ENCODE measurements around the gene TNS3. TPM values are rescaled to one million over a fixed set of nuclear protein-coding genes. Genes with fewer than 3 reads are reported as not detected.
"Not testable (repeated sequence)": the region's sequence is repeated elsewhere in the genome, so short reads cannot be mapped to it uniquely, and the experiment has no call there.

TNS3 gene
- total RNA-seq, 1 experiment from 2014 or later, result 38.2 TPM

- peak; percentile 97 for DNase-seq (ENCODE audit: low read depth)
Measured at GRCh38 chr7:47474937-47475879, 106.7 kb downstream of the TNS3 start.

DNA sequence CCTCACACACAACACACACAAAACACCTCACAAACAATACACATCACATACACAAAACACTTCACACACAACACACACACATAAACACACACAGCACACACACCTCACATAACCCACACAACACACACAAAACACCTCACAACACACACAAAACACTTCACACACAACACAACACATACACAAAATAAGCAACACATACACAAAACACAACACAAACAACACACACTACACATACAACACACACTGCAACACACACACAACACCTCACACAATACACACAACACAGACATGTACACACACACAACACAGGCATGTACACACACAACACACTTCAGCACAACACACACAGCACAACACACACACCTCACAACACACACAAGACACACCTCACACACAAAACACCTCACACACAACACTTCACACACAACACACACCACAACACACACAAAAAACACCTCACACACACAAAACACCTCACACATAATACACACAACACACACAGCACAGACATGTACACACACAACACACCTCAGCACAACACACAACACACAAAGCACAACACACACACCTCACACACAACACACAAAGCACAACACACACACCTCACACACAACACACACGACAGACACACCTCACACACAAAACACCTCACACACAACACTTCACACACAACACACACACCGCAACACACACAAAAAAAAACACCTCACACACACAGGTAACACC is 107.5 kb downstream of the TNS3 start:
- DNase-seq (ENCODE audit: low read depth), result no peak

DNA sequence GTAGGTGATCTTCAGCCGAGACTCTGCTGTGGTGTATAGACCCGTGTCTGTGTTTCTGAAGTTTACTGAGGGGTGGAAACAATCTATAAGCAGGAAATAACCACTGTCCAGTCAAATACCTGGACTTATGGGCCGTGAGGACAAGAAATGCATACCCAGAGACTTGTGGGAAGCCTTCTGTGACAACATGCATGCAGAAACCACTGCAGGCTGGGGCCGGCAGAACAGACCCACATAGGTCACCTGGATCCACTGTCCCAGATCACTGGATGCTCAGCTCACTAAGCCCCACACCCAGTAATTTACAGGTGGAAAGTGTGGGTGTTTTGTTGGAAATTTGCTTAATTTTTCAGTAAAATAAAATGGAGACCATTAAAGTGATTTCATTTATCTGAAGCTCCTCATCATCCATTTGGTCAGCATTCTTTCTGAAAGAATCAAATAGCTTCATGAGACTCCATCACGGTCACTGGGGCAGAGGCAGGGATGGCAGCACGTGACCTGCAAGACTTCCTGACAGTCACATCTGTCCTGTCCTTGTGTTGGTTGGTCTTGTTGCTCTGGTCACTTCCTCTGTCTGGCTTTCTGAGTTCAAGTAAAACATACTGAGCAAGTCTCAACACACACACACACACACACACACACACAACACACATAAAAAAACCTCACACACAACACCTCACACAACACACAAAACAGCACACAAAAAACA is 108.3 kb downstream of the TNS3 start:
- no peak for DNase-seq (ENCODE audit: low read depth)

DNA sequence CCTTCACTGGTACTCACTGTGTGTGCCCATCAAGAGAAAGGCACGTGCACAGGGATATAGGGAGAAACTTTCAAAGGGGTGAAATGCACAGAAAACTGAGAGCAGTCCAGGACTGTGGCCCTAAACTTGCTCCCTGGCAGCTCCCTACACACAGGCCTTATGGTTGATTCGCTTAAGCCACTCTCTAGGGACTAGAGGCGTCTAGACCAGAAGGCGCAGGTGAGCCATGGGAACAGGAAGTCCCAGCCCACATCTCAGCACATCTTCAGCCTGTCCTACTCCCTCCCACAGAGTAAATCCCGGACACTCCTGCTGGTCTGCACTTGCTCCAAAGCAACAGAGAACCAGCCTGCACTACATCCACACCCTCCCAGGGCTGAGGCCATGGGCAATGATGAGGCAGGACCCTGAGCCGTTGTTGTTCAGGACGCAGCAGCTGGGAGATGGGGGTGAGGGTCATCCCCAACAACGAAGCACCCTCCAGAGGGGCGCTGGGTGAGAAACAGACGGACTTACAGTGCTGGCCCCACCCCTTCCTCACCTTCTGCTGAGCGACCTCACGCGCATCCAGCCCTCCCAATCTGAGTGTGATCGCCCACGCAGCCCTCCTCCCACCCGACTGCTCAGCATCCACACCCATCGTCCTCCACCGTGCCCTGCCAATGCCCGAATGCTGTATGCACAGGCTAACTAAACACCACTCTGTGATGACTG is 109.3 kb downstream of the TNS3 start:
- DNase-seq (ENCODE audit: low read depth), result no peak

DNA sequence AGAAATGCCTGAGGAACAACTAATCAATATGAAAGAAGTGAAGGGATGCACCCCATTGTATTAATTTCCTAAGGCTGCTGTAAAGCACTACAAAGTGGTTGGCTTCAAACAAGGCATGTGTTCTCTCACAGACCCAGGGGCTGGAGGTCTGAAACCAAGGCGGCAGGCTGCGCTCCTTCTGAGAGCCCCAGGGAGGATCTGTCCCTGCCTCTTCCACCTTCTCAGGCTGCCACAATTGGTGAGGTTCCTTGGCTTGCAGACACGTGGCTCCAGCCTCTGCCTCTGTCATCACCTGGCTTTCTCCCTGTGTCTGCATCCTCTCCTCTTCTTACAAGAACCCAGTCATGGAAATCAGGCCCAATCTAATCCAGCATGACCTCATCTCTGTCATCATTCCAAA is 110.1 kb downstream of the TNS3 start:
- DNase-seq (ENCODE audit: low read depth), result no peak

- no peak for DNase-seq (ENCODE audit: low read depth)
Measured at GRCh38 chr7:47471358-47471703, 110.6 kb downstream of the TNS3 start.

DNA sequence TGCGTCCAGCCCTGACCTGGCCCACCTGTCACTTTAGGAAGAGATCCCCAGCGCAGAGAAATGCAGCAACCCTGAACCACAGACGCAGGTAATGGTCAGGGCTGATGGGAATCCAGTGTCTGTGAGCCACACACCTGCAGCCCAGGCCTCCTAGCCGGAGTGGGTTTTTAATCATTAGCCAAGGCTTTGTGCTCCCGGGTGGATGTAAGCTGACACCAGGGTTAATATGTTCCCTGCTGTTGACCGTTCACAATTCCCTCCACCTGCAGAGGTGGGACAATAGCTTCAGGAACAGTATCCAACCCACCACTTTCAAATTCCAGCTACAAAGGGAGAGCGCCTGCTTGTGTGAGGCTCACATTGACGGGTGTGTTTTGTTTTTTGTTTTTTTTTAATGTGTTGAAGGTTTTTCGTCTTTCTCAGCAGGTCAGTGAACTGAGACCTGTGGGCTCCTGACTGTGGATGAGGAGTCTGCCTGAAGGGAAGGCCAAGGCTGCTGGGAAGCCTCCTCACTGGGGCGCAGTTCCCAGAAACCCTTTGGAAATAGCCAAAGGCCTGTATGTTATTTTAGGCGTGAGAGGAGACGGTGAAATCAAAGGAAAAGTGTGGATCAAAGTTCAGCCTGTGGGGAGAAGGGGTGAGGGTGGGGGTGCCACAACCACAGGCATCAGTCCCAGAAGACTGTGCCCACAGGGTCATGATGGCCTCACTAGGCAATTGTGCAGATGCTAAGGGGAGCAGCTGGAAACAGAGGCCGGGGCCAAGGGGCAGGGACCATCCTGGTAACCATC is 111.1 kb downstream of the TNS3 start:
- DNase-seq (ENCODE audit: low read depth), result no peak

DNA sequence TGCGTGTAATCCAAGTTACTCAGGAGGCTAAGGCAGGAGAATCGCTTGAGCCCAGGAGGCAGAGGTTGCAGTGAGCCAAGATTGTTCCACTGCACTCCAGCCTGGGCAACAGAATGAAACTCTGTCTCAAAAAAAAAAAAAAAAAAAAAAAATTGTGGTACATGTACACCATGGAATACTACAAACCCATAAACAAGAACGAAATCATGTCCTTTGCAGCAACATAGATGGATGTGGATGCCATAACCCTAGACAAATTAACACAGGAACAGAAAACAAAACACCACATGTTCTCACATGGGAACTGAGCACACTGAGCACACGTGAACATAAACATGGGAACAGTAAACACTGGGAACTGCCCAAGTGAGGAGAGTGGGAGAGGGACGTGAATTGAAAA is 112.1 kb downstream of the TNS3 start:
- DNase-seq (ENCODE audit: low read depth), result not testable (repeated sequence)

- no peak for DNase-seq (ENCODE audit: low read depth)
Measured at GRCh38 chr7:47466832-47467231, 115.1 kb downstream of the TNS3 start.

DNA sequence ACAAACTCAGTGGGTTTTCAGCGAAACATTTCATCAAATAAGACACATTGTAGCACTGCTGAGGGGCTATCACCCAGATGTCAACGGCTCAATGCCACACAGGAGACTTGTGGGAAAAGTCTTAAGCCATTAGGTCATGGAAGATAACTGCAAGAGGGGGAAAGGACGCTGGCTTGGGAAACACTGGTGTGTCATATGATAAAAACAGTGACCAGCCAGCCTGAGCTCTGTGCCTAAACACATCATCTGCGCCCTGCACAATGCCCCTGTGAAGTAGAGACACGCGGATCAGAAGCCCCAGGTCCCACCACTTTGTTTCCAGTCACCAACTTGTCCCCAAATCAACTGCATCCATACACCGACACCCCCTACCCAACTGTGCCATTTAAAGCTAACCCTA is 116.7 kb downstream of the TNS3 start:
- no peak for DNase-seq (ENCODE audit: low read depth)

DNA sequence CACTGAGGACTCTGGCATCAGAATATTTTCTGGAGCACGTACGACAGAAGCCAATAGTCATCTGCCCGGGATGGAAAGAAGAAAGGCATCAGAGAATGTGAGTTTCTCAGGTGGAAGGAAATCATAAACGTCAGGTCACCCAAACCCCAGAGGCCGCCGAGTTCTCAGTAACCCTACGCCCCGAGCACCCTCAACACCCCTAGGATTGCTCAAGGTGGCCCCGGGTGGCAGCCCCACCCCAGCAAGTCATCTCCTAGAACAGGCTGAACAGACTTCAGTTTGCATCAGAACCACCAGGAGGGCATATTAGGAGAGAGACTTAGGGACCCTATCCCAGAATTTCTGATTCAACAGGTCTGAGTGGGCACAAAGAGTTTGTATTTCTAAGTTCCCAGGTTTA is 117.6 kb downstream of the TNS3 start:
- DNase-seq (ENCODE audit: low read depth), result no peak

DNA sequence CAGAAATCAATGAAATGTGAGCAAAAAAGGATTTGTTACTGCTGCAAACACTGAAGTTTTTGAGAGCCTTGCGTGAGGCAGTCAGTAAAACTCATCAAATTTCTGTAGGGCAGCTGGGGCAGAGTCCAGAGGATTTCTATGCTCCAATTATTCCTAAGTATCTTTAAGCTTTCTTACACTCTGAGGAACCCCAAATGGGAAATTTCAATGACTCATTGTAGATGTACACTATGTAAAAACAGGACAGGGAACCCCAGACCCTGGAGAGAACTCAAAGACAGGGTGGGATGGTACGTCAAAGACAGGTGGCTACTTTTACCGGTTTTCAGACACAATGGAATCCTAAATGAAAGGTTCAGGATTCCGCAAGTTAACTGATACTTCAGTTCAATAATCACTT is 120.2 kb downstream of the TNS3 start:
- DNase-seq (ENCODE audit: low read depth), result no peak

GRCh38 chr7:47461161-47461560 is 120.8 kb downstream of the TNS3 start:
- DNase-seq (ENCODE audit: low read depth), result no peak

DNA sequence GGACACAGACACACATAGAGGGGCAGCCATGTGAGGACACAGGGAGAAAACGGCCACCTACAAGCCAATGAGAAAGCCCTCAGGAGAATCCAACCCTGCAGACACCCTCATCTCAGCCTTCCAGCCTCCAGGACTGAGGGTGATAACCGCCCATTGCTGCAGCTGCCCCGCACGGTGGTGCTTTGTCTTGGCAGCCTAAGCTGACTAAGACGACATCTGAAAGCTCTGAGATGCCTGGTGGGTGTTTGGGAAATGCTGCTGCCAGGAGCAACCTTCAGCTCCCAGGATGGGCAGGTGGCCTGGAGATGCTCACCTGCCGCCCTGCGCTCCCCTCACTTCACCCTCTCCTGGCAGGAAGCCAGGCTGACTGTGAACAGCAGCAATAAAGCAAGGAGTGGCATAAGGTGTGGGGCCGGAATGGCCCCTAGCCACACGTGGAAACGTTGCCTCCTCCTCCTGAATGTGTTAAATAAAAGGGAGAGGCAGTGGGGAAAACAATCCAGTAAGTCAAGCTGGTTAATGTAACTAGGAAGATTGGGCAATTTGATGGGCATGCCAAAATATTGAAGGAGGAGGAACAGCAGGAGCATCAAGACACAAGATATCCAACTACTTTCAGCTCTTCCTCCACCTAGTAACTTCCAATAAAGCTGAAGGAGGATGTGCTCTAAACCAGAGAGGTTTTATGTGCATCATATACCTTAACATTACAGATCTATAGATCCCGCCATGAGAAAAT is 121.5 kb downstream of the TNS3 start:
- DNase-seq (ENCODE audit: low read depth), result no peak

DNA sequence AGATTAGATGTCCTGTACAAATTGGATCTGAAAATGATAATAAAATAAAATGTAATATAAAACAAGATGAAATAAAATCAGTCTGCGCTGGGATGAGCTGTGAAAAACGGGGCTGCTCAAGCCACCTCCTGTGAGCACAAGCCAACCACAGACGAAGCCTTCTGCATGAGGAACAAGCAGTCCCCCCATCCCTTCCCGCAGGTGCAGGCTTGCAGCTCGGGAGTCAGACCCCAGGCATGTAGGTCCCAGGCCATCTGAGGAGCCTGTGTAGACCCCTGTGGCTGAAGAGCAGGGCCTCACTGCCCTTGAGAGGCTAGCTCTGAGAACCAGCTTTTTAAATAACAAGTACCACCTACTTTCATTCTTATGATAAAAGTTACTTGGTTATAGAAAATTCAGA is 123.4 kb downstream of the TNS3 start:
- DNase-seq (ENCODE audit: low read depth), result no peak

DNA sequence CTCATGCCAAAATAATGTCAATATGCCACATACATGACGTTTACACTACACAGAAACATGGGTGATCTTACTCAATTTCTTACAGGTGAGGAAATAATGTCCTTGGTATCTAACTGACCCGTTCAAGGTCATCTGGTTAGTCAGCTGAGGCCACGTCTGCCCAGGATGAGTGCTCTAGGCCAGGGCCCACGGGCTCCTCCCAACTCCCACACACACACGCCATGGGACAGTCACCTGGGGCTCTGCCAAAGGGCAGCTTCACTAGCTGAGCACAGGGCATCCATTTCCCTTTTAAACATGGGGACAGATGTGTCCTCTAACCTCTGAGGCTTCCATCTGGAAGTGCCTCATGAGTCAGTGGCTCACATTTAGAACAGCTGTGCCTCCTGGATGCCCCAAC is 123.9 kb downstream of the TNS3 start:
- peak; percentile 90 for DNase-seq (ENCODE audit: low read depth)

DNA sequence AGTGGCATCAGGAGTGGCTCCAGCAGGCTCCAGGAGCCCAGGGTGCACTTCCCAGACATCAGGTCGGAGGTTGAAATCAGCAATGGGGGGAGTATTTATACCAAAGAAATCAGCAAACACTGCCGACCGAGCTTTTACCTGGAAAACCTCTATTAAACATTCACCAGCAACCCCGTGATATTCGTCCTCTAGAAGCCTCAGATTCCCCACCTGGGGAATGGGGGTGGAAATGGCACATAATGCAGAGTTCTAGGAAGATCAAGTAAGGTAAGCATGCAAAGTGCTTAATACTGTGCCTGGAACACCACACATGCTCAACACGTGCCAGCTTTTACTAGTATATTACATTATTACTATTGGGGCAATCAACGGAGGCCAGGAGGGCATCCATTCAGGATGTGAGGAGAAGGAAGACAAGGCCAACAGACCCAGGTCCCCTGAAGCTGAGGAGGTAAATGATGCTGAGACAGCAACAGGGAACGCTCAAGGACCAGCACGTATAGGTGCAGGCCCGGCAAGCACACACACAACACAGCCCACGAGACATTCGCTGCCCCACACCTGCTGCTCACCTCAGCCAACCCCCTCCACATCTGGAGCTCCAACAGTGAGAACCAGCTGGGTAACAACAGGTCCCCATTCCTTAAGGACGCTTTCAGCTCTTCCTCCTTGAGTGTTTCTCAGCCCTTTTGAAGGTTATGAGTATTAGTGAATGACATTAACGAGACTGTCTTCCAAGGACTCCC is 125.5 kb downstream of the TNS3 start:
- no peak for DNase-seq (ENCODE audit: low read depth)

DNA sequence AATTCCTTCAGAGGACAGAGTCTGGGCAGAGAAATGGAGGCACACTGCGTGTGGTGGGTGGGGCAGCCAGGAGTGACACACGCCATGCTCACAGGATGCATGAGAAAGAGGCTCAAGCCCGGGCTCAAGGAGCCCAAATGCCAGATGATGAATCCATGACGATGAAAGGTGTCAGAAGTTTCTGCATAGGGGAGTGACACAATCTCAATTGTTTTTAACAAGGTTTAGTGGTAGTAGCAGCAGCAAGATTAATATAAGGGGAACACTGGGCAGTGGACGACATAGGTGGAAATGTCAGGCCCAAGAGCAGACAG is 126.1 kb downstream of the TNS3 start:
- no peak for DNase-seq (ENCODE audit: low read depth)
